Measurements from ENCODE around the gene NCAPD3.

NCAPD3 gene

GRCh38 chr11:134223836-134224709 lies at the start of gene NCAPD3, which contains the start of gene VPS26B:
Gene NCAPD3, minus strand, starts transcription at chr11:134223967. Its CDS starts 41 bp downstream, at chr11:134223926.
Gene VPS26B, plus strand, starts transcription at chr11:134224671. Its CDS starts 452 bp downstream, at chr11:134225123.
- peak; percentile 99 for DNase-seq

- no peak for DNase-seq
Measured at GRCh38 chr11:134273317-134273712, 49.5 kb upstream of the NCAPD3 start.

GRCh38 chr11:134272381-134273316 lies 48.9 kb upstream of the NCAPD3 start:
- peak; percentile 47 for DNase-seq

- peak; percentile 16 for DNase-seq
Measured at GRCh38 chr11:134271978-134272377, 48.2 kb upstream of the NCAPD3 start.

- DNase-seq, result peak; percentile 63
Measured at GRCh38 chr11:134270250-134270714, 46.5 kb upstream of the NCAPD3 start.

GRCh38 chr11:134267966-134268365 lies 44.2 kb upstream of the NCAPD3 start:
- peak; percentile 27 for DNase-seq

- peak; percentile 46 for DNase-seq
Measured at GRCh38 chr11:134267461-134267860, 43.7 kb upstream of the NCAPD3 start.

- DNase-seq, result no peak
Measured at GRCh38 chr11:134266841-134267251, 43.1 kb upstream of the NCAPD3 start.

- DNase-seq, result peak; percentile 9
Measured at GRCh38 chr11:134266440-134266839, 42.7 kb upstream of the NCAPD3 start.

GRCh38 chr11:134264966-134265764 lies 41.4 kb upstream of the NCAPD3 start:
- no peak for DNase-seq

- peak; percentile 72 for DNase-seq
Measured at GRCh38 chr11:134261626-134262488, 38.1 kb upstream of the NCAPD3 start.

- peak; percentile 42 for DNase-seq
Measured at GRCh38 chr11:134260983-134261382, 37.2 kb upstream of the NCAPD3 start.

GRCh38 chr11:134260503-134260902 lies 36.7 kb upstream of the NCAPD3 start:
- DNase-seq, result no peak

- no peak for DNase-seq
Measured at GRCh38 chr11:134258577-134258976, 34.8 kb upstream of the NCAPD3 start.

- DNase-seq, result peak; percentile 43
Measured at GRCh38 chr11:134257101-134257500, 33.3 kb upstream of the NCAPD3 start.

- peak; percentile 21 for DNase-seq
Measured at GRCh38 chr11:134255184-134255561, 31.4 kb upstream of the NCAPD3 start.

GRCh38 chr11:134254433-134255183 lies 30.8 kb upstream of the NCAPD3 start:
- DNase-seq, result no peak

- DNase-seq, result peak; percentile 98
Measured at GRCh38 chr11:134253188-134253993, 29.6 kb upstream of the NCAPD3 start, which contains the start of the genes ACAD8 and THYN1. Gene ACAD8, plus strand, starts transcription at chr11:134253568. Its CDS starts 33 bp downstream, at chr11:134253601. Gene THYN1, minus strand, starts transcription at chr11:134253352. Its CDS starts 470 bp downstream, at chr11:134252882.
